Stomach (tissue), 9 donors: ENCODE measurements around the gene MPZL2. TPM values are rescaled to one million over a fixed set of nuclear protein-coding genes. Genes with fewer than 3 reads are reported as not detected.

Source experiments
- DNase-seq, 2 donors: peaks; one replicate each; pipeline versions ENCODE4 v3.0.0 to v3.0.0-alpha.2; 2013 to 2019
- H3K27ac ChIP-seq, 5 donors: fragments of 200-600 bp in 4 of 5; sonication (generic) in 4 of 5; one replicate each; pipeline ENCODE4 v1.5.1; 2013 to 2019; ENCODE audit warnings: mild to moderate bottlenecking in 1 of 5, moderate library complexity in 1 of 5
- H3K27me3 ChIP-seq, 3 donors: fragments of 200-600 bp; sonication (generic); one replicate each; pipeline ENCODE4 v1.5.1; 2017 to 2019; ENCODE audit warnings: mixed run types in 1 of 3
- H3K36me3 ChIP-seq, 4 donors: fragments of 200-600 bp; sonication (generic); 1 replicate in 3 of 4; 2 replicates in 1 of 4; pipeline ENCODE4 v1.5.1; 2016 to 2019
- H3K4me1 ChIP-seq, 4 donors: fragments of 200-600 bp; sonication (generic); one replicate each; pipeline ENCODE4 v1.5.1; 2016 to 2019
- H3K4me3 ChIP-seq, 4 donors: fragments of 200-600 bp; sonication (generic) in 3 of 4; one replicate each; pipeline ENCODE4 v1.5.1; 2016 to 2019; ENCODE audit warnings: mild to moderate bottlenecking in 1 of 4
- H3K9me3 ChIP-seq, 4 donors: fragments of 200-600 bp; sonication (generic); one replicate each; pipeline ENCODE4 v1.5.1; 2016 to 2019
- CTCF ChIP-seq, 7 experiments: fragments of 450-650 bp in 4 of 7; fragments of 200-600 bp in 3 of 7; sonication (generic) in 3 of 7; IDR thresholded peaks; one replicate each; pipeline ENCODE4 v1.5.1; 2016 to 2019; ENCODE audit warnings: antibody characterized with exemption in 7 of 7, control low read depth in 2 of 7, mild to moderate bottlenecking in 1 of 7
- EP300 ChIP-seq: sonication (generic); formaldehyde crosslinking; IDR thresholded peaks from one replicate; pipeline ENCODE4 v1.6.1; 2017; ENCODE audit warnings: antibody characterized with exemption
- POLR2A ChIP-seq, 4 donors: fragments of 450-650 bp; IDR thresholded peaks; one replicate each; pipeline ENCODE4 v1.6.1; 2016; ENCODE audit warnings: antibody characterized with exemption in 4 of 4, control low read depth in 2 of 4, mild to moderate bottlenecking in 1 of 4, moderate library complexity in 1 of 4
- POLR2AphosphoS5 ChIP-seq, 3 donors: sonication (generic); formaldehyde crosslinking; IDR thresholded peaks; one replicate each; pipeline ENCODE4 v1.6.1; 2016; ENCODE audit warnings: antibody characterized with exemption in 3 of 3
- WGBS, 5 donors: extraction: QIAGEN DNeasy Blood & Tissue Kit in 3 of 5; methylation state at CpG; one replicate each; pipeline versions ENCODE4 v1.1.5 to v1.1.7; 2013 to 2018; 5-methylcytosine and 5-hydroxymethylcytosine counted together
- intact Hi-C: fragments of 100-400 bp; cut with DNase I; formaldehyde crosslinking; loops from one replicate; pipeline ENCODE4 v1.15.1; 2023; ENCODE audit warnings: low total_unique reads
- polyA plus RNA-seq, 3 donors: library from polyadenylated mRNA; stranded (reverse); fragments of 200-250 nt; gene quantifications; one replicate each; pipeline ENCODE4 v1.2.3, GENCODE V29; 2013
- total RNA-seq, 5 donors: library from RNA; depleted of rRNA; stranded (reverse); fragments of >200 nt; gene quantifications; one replicate each; pipeline versions ENCODE4 v1.1.0 to v1.2.3, GENCODE V29; 2014 to 2016
- donor health status: healthy with polysubstance abuse.
- donor health status: Bipolar disorder and iron deficiency.
- donor health status: healthy.

Gene MPZL2
- total and polyA plus RNA-seq, 8 donors: 0.58 to 97.2 (median 48.4) TPM

- Histone ChIP-seq H3K27ac (no peak overlapping the region), H3K36me3 (no peaks in the 10 kb centered on the region), H3K4me3 (no peak overlapping the region), H3K9me3 (no peaks in the 10 kb centered on the region), H3K4me1 (peaks cover 0 to 9% (median 1%) of the 10 kb centered on the region in 4 donors), H3K27me3 (peaks cover 0 to 13% (median 0%) of the 10 kb centered on the region in 3 donors)
- DNase-seq: peak; percentile 55 to 72
- intact Hi-C loops: loop anchor here (10.0 kb wide), 1 partner anchor 101 kb away; no protein-coding TSS in a partner anchor
- TF ChIP-seq POLR2A (IDR thresholded peaks at IDR 0.05): no peak
- no peak for TF ChIP-seq EP300
- TF ChIP-seq CTCF (IDR thresholded peaks at IDR 0.05): peak in 5 of 7 experiments; percentile 28 to 60 (median 55)
- TF ChIP-seq POLR2AphosphoS5 (IDR thresholded peaks at IDR 0.05): peak in 1 of 3 donors; percentile 14
- 32 to 57% (median 44%) methylated on average over 3 of the region's 3 CpGs for WGBS, 5 donors
These were observed 31.8 kb upstream of the MPZL2 start for GRCh38 chr11:118295815-118296454.

DNA sequence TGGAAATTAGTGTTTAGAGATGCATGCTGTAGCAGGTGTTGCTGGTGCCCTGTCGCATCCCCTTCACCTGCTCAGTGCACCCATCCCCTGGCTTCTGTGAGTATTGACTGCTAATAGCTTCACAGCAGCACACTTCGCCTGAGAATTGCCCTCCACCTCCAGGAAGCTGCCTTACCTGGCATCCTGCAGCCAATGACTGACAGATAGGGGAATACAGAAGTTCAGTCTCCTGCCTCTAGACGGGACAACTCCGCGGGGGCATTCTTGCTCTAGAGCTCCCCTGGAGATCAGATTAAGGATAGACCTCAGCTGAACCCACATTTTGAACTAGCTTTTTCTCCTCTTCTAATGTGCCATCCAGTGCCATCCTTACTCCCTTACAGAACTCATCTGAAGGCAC lies 31.1 kb upstream of the MPZL2 start:
- intact Hi-C loops: loop anchor here (10.0 kb wide), 1 partner anchor 100 kb away; no protein-coding TSS in a partner anchor
- TF ChIP-seq POLR2AphosphoS5 (IDR thresholded peaks at IDR 0.05) (no peak), EP300 (no peak), POLR2A (IDR thresholded peaks at IDR 0.05) (no peak), CTCF (IDR thresholded peaks at IDR 0.05) (no peak)

GRCh38 chr11:118294053-118294452 lies 30.0 kb upstream of the MPZL2 start:
- TF ChIP-seq POLR2A (IDR thresholded peaks at IDR 0.05): no peak
- TF ChIP-seq EP300: no peak
- no peak for TF ChIP-seq CTCF (IDR thresholded peaks at IDR 0.05)
- no peak for TF ChIP-seq POLR2AphosphoS5 (IDR thresholded peaks at IDR 0.05)
- Histone ChIP-seq H3K27ac (no peak overlapping the region), H3K4me3 (no peak overlapping the region), H3K4me1 (peaks cover 0 to 14% (median 3%) of the 10 kb centered on the region in 4 donors), H3K27me3 (peaks cover 0 to 13% (median 0%) of the 10 kb centered on the region in 3 donors), H3K36me3 (no peaks in the 10 kb centered on the region), H3K9me3 (no peaks in the 10 kb centered on the region)
- 88 to 94% (median 93%) methylated on average over 2 of the region's 2 CpGs for WGBS, 5 donors
- intact Hi-C loops: loop anchor here (10.0 kb wide), 1 partner anchor 99 kb away; no protein-coding TSS in a partner anchor
- no peak for DNase-seq

More for the DNA sequence above, 31.1 kb upstream of the MPZL2 start:
- no peak overlapping the region for H3K27ac ChIP-seq
- H3K27me3 ChIP-seq: peaks cover 0 to 13% (median 0%) of the 10 kb centered on the region in 3 donors
- H3K4me1 ChIP-seq: peaks cover 0 to 14% (median 3%) of the 10 kb centered on the region in 4 donors
- H3K4me3 ChIP-seq: no peak overlapping the region
- no peak for DNase-seq
- H3K36me3 ChIP-seq: no peaks in the 10 kb centered on the region
- 56 to 77% (median 69%) methylated on average over 5 of the region's 5 CpGs for WGBS, 5 donors
- H3K9me3 ChIP-seq: no peaks in the 10 kb centered on the region

- H3K4me1 ChIP-seq: peaks cover 0 to 14% (median 3%) of the 10 kb centered on the region in 4 donors
- no peak overlapping the region for H3K4me3 ChIP-seq
- H3K9me3 ChIP-seq: no peaks in the 10 kb centered on the region
- H3K27me3 ChIP-seq: peaks cover 0 to 13% (median 0%) of the 10 kb centered on the region in 3 donors
- H3K36me3 ChIP-seq: no peaks in the 10 kb centered on the region
- no peak for DNase-seq
- WGBS, 5 donors: 66 to 75% (median 71%) methylated on average over 9 of the region's 9 CpGs
- intact Hi-C loops: loop anchor here (10.0 kb wide), 1 partner anchor 97 kb away; no protein-coding TSS in a partner anchor
- TF ChIP-seq POLR2A (IDR thresholded peaks at IDR 0.05): no peak
- TF ChIP-seq EP300: no peak
- no peak for TF ChIP-seq CTCF (IDR thresholded peaks at IDR 0.05)
- TF ChIP-seq POLR2AphosphoS5 (IDR thresholded peaks at IDR 0.05): no peak
- no peak overlapping the region for H3K27ac ChIP-seq
These were observed 27.5 kb upstream of the MPZL2 start for GRCh38 chr11:118291477-118292135.
